HG03066 (cell line): ENCODE measurements around the gene CPXM2.

Experiments
- ATAC-seq: cut with Tn5 transposase; IDR thresholded peaks from one replicate; pipeline ENCODE4 v1.9.1; 2021; ENCODE audit warnings: low read depth; ENCODE audit not compliant: unreplicated experiment

Gene CPXM2

DNA sequence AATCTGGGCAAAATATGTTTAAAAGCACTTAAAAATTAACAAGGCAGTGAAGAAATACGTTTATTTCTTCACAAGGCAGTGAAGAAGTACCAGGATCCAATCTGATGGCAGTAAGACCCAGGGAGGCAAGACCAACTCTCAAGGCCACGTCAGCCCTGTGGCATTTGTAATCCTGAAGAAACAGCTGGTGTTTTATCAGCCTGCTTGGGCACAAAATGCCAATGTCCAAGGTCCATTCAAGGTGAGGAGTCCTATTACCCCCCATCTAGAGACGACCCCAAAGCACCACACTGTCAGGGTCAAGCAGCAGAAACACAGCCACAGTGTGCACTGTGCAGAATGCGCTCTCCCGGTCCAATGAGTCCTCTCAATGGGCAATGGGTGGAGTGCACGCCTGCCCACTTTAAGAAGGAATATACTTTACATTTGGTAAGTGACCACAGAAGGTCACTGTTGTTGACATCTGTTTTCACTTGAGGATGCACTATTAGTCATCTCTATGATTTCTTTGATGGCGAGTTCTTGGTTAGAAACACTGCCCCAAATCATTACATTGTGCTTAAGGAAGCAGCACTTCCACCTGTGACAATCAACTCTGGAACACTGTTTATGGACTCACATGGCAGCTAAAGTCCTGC is 12.8 kb downstream of the CPXM2 start:
- no peak for ATAC-seq

DNA sequence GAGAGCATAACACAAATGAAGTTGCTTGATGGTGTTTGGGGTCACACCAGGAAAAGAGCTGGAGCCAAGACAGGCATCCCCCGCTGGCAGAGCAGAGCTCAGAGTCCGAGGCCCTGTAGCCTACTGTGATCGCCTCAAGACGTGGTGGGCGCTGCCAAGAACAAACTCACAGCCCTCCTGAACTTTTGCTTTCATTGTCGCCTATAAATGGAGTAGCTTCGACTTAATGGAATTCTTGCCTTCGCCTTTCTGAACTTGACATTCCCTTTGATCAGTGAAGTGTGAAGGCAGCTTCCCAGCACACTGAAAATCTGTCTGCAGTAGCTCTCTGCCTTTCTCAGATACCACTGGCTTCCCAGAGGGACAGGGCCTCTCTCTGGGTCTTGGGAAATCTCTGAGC is 21.3 kb downstream of the CPXM2 start:
- no peak for ATAC-seq

DNA sequence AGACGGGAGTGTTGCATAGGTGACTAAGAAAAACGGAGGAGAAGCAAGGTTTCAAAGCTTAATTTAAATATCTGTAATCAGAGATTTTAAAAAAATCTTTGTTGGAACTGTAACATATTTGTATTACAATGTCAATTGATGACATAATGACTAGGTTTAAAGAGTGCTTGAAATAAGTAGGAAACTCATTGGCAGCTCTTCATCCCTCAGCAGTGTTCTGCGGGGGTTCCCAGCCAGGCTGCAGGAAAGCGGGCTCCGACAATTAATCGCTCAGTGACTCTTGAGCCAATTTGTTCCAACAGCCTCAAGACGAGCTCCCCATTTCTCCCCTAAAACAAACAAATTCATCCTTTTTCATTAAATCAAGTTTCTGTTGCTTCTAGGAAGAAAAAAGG is 22.6 kb downstream of the CPXM2 start:
- ATAC-seq: no peak

DNA sequence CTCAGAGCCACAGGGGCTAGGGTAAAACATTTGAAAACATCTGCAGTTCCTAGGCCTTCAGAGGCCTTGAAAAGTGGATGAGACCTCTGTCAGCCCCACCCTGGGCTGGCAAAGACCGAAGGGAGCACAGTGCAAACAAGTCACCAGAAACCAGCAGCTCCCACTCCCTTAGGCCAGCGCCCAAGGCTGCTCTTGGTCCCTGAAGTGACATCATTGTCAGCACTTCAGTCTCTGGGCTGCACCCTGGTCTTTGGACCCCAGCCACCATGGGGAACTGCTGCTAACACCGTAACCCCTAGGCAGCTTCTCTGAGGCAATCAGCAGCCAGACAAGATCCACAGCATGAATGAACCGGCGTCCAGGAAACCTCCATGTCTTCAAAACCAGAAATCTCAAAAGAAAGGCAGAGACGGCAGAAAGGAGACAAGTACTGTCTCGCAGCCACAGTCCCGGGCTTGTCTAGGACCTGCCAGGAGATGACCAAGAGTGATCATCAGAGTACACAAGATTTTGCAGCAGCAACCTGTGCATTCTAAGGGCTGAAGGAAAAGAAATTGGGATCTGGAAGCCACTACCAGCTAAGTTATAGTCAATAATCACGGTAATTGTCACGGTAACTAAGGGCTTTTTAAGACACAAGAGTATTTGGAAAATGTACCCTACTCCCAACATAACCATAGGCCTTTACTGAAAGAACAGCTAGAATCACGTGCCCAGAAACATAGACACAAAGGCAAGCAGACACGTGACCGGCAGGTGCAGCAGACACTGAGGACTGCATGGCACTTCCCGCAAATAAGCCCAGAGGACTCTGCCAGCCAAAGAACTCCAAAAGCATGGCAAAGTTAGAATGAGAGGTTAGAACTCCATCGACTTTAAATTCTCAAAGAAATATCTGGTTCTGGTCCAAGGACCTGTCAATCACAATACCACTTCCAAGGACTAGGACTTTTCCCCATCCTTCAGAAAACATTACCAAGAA is 23.3 kb downstream of the CPXM2 start:
- ATAC-seq: no peak

GRCh38 chr10:123865880-123866279 is 25.7 kb downstream of the CPXM2 start:
- no peak for ATAC-seq

GRCh38 chr10:123865350-123865749 is 26.3 kb downstream of the CPXM2 start:
- no peak for ATAC-seq

- ATAC-seq: no peak
Measured at GRCh38 chr10:123864923-123865322, 26.7 kb downstream of the CPXM2 start.

DNA sequence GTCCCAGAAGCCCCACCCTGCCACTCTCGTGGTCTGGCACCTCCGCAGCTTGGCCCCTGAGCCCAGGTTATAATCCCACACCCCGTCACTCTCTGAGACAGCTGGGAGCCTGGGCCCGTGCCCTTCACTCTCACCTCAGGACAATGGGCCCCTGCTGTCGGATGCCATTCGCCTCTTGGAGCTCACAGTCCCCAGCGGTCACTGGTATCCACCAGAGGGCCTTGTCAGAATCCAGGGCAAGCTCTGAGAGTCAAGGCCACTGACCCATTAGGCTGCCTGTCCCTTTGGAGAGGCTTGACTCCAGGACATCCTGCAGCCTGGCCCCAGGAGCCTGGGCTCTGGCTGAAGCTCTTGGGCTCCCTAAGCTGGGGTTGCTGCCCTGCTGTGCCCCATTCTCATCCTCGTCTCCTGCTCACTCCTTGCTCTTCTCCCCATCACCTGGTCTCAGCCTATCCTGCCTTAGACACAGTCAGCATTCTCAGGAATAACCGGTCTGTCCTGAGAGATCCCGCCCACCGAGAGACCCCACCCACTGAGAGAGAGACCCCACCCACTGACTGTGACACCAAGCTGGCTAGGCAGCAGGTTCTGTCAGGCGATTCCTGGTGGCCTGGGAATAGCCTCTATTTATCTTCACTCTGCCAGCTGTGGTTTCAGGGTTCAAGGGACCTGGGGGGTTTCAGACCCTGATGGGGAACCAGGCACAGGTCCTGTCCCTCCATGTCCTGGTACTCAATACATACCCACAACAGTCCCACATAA is 27.7 kb downstream of the CPXM2 start:
- ATAC-seq: no peak

DNA sequence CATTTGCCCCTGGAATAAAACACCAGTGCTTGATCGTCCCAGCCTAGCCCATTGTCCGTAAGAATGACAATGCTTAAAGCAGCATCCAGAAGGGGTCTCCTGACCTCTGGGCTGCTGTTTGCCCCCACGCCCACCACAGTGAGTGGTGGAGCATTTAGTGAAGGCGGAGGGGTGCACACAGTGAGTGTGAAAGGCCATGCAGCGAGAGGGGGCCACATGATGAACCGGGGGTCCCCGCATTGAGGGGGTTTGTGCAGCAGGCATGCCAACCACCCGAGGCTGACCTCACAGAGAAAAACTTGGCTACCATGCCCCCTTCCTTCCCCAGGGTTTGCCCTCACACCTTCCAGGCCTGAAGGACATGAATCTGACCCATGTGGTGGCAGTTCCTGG is 28.4 kb downstream of the CPXM2 start:
- ATAC-seq: no peak

- no peak for ATAC-seq
Measured at GRCh38 chr10:123862421-123863182, 29.0 kb downstream of the CPXM2 start.

DNA sequence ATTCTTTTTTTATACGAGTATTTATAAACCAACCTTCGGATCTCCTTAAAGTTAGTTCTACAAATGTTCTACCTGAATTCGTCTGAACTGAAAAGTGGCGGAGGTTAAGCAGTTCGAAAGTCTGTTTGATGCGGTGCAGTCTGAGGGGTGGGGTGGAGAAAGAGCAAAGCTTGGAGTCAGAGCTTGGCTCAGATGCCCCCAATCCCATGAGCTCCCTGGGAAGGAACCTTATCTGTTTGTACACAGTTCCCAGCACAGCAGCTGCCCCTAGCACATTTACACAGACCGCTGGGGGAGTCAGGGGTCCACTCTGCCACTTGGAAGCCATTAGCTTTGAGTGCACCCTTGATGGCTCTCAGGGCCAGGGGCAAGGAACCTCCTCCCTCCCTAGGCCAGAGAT is 30.8 kb downstream of the CPXM2 start:
- ATAC-seq: no peak

DNA sequence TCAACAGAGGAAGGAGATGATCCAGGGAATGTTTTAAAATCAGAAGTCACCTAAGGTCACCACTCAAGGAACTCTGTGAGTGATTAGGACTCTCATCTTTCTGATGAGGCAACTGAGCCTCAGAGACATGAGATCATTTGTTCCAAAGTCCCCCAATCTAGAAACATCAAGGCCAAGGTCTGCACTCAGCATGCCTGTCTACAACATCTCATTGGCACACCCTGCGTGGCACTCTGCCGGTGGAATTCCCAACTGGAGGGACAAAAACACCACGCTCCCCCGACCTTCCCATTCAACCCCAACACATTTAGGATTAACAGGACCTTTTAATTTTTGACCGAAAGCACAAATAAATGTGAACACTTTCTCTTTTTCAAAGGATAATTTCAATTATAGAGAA is 31.4 kb downstream of the CPXM2 start:
- ATAC-seq: no peak

GRCh38 chr10:123859653-123860050 is 32.0 kb downstream of the CPXM2 start:
- no peak for ATAC-seq

GRCh38 chr10:123858907-123859652 is 32.5 kb downstream of the CPXM2 start:
- no peak for ATAC-seq

DNA sequence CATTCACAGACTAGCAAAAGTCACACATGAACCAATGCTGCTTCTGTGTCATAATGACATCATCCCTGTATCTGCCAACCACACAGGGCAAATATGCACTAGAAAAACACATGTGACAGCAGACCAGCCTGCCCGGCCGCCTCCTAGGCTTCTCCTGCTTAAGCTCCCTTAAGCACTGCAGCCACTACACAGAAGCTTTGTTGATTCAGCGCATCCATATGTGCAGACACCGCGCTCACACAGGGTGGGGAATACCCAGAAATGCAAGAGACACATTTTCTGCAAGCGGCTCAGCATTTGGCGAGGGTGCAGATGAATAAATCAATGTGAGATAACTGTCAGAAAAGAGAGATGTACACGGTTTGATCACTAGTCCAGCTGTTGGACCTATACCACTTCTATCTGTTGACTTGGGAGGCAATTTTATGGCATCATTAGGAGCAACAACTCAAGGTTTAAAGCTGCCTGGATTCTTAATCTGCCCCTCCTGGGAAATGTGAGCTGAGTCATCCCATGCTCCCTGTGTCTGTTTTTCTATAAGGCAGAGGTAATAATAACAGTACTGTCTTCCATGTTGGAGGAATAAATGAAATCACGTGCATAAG is 33.4 kb downstream of the CPXM2 start:
- ATAC-seq: no peak

- no peak for ATAC-seq
Measured at GRCh38 chr10:123857616-123858015, 34.0 kb downstream of the CPXM2 start.

DNA sequence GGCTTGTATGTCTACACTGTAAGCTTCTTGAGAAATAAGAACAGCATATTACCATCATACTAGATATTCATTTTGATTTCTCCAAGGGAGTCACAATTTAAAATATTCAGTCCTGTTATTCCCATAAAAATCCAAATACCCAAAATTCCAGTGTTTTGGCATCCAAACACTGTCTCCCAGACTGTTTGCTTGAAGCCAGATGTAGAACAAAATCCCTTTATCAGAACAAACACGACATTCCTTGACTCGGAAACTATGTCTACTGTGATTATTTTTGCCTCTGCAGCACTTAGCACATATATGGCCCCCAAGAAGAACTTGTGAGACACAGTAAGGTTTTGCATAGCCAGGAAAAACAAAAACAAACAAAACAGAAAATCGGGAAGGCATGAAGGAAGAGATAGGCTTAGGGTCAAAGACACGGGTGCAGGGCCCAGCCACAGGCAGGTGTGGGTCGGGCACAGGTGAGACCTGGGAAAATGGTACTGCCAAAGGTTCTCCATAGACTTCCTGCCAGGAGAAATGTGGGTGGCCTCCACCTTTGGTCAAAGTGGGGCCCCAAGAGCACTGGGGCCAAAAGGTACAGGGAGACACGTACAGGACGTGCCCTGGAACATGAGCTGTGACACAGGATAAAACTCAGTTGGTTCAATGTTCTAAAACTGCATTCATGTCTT is 36.5 kb downstream of the CPXM2 start:
- no peak for ATAC-seq

DNA sequence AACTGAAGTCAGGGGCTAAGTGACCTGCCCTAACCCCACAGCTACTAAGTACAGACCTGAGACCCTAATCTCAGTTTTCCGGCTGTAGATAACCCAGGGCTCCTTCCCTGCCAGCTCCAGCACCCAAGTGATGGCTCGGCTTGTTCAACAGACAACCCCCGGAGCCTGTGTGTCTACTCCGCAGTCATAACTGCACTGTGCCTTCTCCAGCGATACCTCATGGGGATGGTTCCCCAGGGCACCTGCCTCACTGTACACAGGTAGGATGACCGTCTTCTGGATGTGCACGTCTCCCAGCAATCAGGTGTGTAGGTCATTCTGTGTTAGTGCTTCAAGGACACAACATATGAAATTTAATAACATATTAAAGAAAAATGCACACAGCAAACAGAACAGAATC is 37.1 kb downstream of the CPXM2 start:
- ATAC-seq: no peak

DNA sequence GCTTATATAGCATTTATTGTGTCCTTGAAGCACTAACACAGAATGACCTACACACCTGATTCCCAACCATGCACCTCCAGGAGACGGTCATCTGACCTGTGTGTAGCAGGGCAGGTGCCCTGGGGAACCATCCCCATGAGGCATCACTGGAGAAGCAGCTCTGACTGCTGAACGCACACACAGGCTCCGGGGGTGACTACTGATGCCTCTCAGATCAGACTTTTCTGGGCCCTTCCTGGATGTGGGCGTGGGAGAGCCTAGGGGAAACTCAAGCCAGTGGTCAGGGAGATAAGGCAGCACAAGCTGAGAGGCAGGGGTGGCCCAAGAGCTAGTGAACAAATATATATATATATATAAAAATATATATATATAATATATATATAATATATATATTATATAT is 37.6 kb downstream of the CPXM2 start:
- ATAC-seq: no peak
